HepG2 (cell line): ENCODE data around the gene MTA2. TPM values are rescaled to one million over a fixed set of nuclear protein-coding genes. Genes with fewer than 3 reads are reported as not detected.

ENCODE experiments used
- AGO2 ChIP-seq: fragments of 200-400 bp; formaldehyde crosslinking; optimal IDR thresholded peaks from 2 replicates; pipeline ENCODE3; 2017; ENCODE audit warnings: mild to moderate bottlenecking, low read depth, low read length, moderate library complexity
- CHD2 ChIP-seq: IDR thresholded peaks from 2 replicates; pipeline ENCODE4 v1.6.1; 2011; ENCODE audit warnings: low read depth, low read length, improper control_type of control experiment
- ELF1 ChIP-seq: sonication (generic); formaldehyde crosslinking; IDR thresholded peaks from 2 replicates; pipeline ENCODE4 v1.4.0; 2020; ENCODE audit warnings: missing genetic modification reagents
- KDM1A ChIP-seq: IDR thresholded peaks from 2 replicates; pipeline ENCODE4 v1.6.1; 2016; ENCODE audit warnings: missing compliant biosample characterization
- MTA1 ChIP-seq: sonication (generic); formaldehyde crosslinking; IDR thresholded peaks from 2 replicates; pipeline ENCODE4 v1.4.0; 2020; ENCODE audit warnings: missing genetic modification reagents, mild to moderate bottlenecking, borderline replicate concordance
- MXD4 ChIP-seq: IDR thresholded peaks from 2 replicates; pipeline ENCODE4 v1.6.1; 2016; ENCODE audit warnings: mild to moderate bottlenecking, missing biosample characterization, missing genetic modification reagents
- MZF1 ChIP-seq: sonication (generic); formaldehyde crosslinking; IDR thresholded peaks from 2 replicates; pipeline ENCODE4 v1.8.1; 2023; ENCODE audit warnings: mild to moderate bottlenecking, missing genetic modification reagents, borderline replicate concordance
- REL ChIP-seq: sonication (generic); formaldehyde crosslinking; conservative IDR thresholded peaks from 2 replicates; pipeline ENCODE4 v1.8.0; 2022; ENCODE audit warnings: mild to moderate bottlenecking, missing genetic modification reagents, moderate library complexity
- SNAI1 ChIP-seq: sonication (generic); formaldehyde crosslinking; IDR thresholded peaks from 2 replicates; pipeline ENCODE4 v1.5.0; 2020; ENCODE audit warnings: mild to moderate bottlenecking, missing genetic modification reagents, borderline replicate concordance
- TBX2 ChIP-seq: sonication (generic); formaldehyde crosslinking; IDR thresholded peaks from 2 replicates; pipeline ENCODE4 v1.5.0; 2020; ENCODE audit warnings: missing genetic modification reagents, mild to moderate bottlenecking, borderline replicate concordance
- ZFP62 ChIP-seq: sonication (generic); formaldehyde crosslinking; IDR thresholded peaks from 2 replicates; pipeline ENCODE4 v1.4.0; 2020; ENCODE audit warnings: missing genetic modification reagents
- ZIK1 ChIP-seq: sonication (generic); formaldehyde crosslinking; IDR thresholded peaks from 2 replicates; pipeline ENCODE4 v1.5.0; 2020; ENCODE audit warnings: mild to moderate bottlenecking, low read depth, missing genetic modification reagents, borderline replicate concordance
- ZNF326 ChIP-seq: sonication (generic); formaldehyde crosslinking; IDR thresholded peaks from 2 replicates; pipeline ENCODE4 v1.4.0; 2020; ENCODE audit warnings: missing genetic modification reagents, borderline replicate concordance
- ZNF446 ChIP-seq: sonication (generic); formaldehyde crosslinking; IDR thresholded peaks from 2 replicates; pipeline ENCODE4 v1.5.0; 2020; ENCODE audit warnings: mild to moderate bottlenecking, missing genetic modification reagents
- polyA plus RNA-seq, 8 experiments: library from polyadenylated mRNA; depleted of rRNA in 3 of 8; stranded (reverse) in 7 of 8; unstranded in 1 of 8; fragments of >200 nt; fragmentation: Illumina TruSeq in 4 of 8; extraction: Trizol in 4 of 8; gene quantifications; 2 replicates each; pipeline versions ENCODE4 v1.2.1 to v1.2.3, GENCODE V29; 2011 to 2016; ENCODE audit warnings: low read depth in 4 of 8, missing spikeins in 1 of 8, mixed read lengths in 1 of 8; ENCODE audit not compliant: insufficient read depth in 1 of 8
- total RNA-seq, 5 experiments: library from RNA; depleted of rRNA; stranded (reverse); fragments of >200 nt; fragmentation: Illumina TruSeq; extraction: Trizol; gene quantifications; 2 replicates each; pipeline ENCODE4 v1.2.3, GENCODE V29; 2016; ENCODE audit warnings: low read depth in 1 of 5
- TF ChIP-seq, protein P1 (sequence below): sonication (generic); formaldehyde crosslinking; IDR thresholded peaks from 2 replicates; pipeline ENCODE4 v1.8.0; 2022; ENCODE audit warnings: missing genetic modification reagents, low read depth, mild to moderate bottlenecking, borderline replicate concordance
- TF ChIP-seq, protein P2 (sequence below): sonication (generic); formaldehyde crosslinking; IDR thresholded peaks from 2 replicates; pipeline ENCODE4 v1.8.1; 2022; ENCODE audit warnings: low read depth, mild to moderate bottlenecking, missing genetic modification reagents
- TF ChIP-seq, protein P3 (sequence below): sonication (generic); formaldehyde crosslinking; IDR thresholded peaks from 2 replicates; pipeline ENCODE4 v1.5.0; 2020; ENCODE audit warnings: mild to moderate bottlenecking, missing genetic modification reagents, borderline replicate concordance
- TF ChIP-seq, protein P4 (sequence below): sonication (generic); formaldehyde crosslinking; IDR thresholded peaks from 2 replicates; pipeline ENCODE4 v1.5.1; 2020; ENCODE audit warnings: mild to moderate bottlenecking, moderate library complexity, missing genetic modification reagents

The MTA2 gene
- total and polyA plus RNA-seq, 2 of the 13 experiments (the other 11 are each of a cell fraction or from before 2014, with no cell fraction given), result 14.0 to 70.0 TPM

DNA sequence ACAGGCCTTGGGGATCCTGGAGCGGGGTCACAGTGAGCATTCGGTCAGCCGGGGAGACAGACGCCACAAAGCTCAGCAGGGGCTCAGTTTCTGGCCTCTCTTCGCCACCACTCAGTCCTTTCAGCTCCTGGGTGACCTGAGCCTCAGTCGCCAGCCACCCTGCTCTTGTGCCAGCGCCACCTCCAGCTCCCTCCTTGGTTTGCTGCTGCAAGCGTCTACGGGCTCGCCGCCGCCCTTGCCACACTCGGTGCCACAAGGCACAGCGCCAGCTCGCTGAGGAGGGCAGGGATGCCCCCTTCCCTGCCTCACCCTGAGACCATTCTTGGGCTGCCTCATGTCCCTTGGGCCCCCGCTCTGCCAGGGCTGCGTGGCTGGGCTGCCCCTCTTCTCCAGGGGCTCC is 26.5 kb downstream of the MTA2 start (continued):
- TF ChIP-seq AGO2 (peak; percentile 56), ZNF446 (CRISPR knock-in tag) (no peak), KDM1A (CRISPR knock-in tag) (no peak), MTA1 (0 out of 2 replicates have a peak, but pooled peaks have one; percentile 15), ZIK1 (CRISPR knock-in tag) (0 out of 2 replicates have a peak, but pooled peaks have one; percentile 24), SNAI1 (CRISPR knock-in tag) (no peak), MZF1 (CRISPR knock-in tag) (no peak), CHD2 (no peak), TBX2 (CRISPR knock-in tag) (no peak), ELF1 (CRISPR knock-in tag) (no peak), MXD4 (CRISPR knock-in tag) (no peak), REL (CRISPR knock-in tag) (no peak), ZNF326 (CRISPR knock-in tag) (no peak), ZFP62 (CRISPR knock-in tag) (no peak)
- TF ChIP-seq, protein P1, sequence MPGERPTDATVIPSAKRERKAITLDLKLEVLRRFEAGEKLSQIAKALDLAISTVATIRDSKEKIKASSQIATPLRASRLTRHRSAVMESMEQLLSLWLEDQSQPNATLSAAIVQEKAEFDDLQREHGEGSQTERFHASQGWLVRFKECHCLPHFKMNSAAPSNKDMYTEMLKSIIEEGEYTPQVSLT (CRISPR knock-in tag), result no peak
- TF ChIP-seq, protein P2, sequence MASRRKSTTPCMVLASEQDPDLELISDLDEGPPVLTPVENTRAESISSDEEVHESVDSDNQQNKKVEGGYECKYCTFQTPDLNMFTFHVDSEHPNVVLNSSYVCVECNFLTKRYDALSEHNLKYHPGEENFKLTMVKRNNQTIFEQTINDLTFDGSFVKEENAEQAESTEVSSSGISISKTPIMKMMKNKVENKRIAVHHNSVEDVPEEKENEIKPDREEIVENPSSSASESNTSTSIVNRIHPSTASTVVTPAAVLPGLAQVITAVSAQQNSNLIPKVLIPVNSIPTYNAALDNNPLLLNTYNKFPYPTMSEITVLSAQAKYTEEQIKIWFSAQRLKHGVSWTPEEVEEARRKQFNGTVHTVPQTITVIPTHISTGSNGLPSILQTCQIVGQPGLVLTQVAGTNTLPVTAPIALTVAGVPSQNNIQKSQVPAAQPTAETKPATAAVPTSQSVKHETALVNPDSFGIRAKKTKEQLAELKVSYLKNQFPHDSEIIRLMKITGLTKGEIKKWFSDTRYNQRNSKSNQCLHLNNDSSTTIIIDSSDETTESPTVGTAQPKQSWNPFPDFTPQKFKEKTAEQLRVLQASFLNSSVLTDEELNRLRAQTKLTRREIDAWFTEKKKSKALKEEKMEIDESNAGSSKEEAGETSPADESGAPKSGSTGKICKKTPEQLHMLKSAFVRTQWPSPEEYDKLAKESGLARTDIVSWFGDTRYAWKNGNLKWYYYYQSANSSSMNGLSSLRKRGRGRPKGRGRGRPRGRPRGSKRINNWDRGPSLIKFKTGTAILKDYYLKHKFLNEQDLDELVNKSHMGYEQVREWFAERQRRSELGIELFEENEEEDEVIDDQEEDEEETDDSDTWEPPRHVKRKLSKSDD, result no peak
- TF ChIP-seq, protein P3, sequence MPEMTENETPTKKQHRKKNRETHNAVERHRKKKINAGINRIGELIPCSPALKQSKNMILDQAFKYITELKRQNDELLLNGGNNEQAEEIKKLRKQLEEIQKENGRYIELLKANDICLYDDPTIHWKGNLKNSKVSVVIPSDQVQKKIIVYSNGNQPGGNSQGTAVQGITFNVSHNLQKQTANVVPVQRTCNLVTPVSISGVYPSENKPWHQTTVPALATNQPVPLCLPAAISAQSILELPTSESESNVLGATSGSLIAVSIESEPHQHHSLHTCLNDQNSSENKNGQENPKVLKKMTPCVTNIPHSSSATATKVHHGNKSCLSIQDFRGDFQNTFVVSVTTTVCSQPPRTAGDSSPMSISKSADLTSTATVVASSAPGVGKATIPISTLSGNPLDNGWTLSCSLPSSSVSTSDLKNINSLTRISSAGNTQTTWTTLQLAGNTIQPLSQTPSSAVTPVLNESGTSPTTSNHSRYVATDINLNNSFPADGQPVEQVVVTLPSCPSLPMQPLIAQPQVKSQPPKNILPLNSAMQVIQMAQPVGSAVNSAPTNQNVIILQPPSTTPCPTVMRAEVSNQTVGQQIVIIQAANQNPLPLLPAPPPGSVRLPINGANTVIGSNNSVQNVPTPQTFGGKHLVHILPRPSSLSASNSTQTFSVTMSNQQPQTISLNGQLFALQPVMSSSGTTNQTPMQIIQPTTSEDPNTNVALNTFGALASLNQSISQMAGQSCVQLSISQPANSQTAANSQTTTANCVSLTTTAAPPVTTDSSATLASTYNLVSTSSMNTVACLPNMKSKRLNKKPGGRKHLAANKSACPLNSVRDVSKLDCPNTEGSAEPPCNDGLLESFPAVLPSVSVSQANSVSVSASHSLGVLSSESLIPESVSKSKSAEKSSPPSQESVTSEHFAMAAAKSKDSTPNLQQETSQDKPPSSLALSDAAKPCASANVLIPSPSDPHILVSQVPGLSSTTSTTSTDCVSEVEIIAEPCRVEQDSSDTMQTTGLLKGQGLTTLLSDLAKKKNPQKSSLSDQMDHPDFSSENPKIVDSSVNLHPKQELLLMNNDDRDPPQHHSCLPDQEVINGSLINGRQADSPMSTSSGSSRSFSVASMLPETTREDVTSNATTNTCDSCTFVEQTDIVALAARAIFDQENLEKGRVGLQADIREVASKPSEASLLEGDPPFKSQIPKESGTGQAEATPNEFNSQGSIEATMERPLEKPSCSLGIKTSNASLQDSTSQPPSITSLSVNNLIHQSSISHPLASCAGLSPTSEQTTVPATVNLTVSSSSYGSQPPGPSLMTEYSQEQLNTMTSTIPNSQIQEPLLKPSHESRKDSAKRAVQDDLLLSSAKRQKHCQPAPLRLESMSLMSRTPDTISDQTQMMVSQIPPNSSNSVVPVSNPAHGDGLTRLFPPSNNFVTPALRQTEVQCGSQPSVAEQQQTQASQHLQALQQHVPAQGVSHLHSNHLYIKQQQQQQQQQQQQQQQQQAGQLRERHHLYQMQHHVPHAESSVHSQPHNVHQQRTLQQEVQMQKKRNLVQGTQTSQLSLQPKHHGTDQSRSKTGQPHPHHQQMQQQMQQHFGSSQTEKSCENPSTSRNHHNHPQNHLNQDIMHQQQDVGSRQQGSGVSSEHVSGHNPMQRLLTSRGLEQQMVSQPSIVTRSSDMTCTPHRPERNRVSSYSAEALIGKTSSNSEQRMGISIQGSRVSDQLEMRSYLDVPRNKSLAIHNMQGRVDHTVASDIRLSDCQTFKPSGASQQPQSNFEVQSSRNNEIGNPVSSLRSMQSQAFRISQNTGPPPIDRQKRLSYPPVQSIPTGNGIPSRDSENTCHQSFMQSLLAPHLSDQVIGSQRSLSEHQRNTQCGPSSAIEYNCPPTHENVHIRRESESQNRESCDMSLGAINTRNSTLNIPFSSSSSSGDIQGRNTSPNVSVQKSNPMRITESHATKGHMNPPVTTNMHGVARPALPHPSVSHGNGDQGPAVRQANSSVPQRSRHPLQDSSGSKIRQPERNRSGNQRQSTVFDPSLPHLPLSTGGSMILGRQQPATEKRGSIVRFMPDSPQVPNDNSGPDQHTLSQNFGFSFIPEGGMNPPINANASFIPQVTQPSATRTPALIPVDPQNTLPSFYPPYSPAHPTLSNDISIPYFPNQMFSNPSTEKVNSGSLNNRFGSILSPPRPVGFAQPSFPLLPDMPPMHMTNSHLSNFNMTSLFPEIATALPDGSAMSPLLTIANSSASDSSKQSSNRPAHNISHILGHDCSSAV (CRISPR knock-in tag), result no peak
- TF ChIP-seq, protein P4, sequence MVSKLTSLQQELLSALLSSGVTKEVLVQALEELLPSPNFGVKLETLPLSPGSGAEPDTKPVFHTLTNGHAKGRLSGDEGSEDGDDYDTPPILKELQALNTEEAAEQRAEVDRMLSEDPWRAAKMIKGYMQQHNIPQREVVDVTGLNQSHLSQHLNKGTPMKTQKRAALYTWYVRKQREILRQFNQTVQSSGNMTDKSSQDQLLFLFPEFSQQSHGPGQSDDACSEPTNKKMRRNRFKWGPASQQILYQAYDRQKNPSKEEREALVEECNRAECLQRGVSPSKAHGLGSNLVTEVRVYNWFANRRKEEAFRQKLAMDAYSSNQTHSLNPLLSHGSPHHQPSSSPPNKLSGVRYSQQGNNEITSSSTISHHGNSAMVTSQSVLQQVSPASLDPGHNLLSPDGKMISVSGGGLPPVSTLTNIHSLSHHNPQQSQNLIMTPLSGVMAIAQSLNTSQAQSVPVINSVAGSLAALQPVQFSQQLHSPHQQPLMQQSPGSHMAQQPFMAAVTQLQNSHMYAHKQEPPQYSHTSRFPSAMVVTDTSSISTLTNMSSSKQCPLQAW (CRISPR knock-in tag), result no peak
